WI38 (cell line): ENCODE data around the gene DUSP5.

ENCODE experiments used
- H3K4me3 ChIP-seq: 2 replicates; pipeline ENCODE4 v1.5.1; 2011; ENCODE audit warnings: low read depth, mild to moderate bottlenecking, control low read depth, low read length
- TF ChIP-seq, protein P1 (sequence below): IDR thresholded peaks from 2 replicates; pipeline ENCODE4 v1.5.1; 2012; ENCODE audit warnings: low read depth, mild to moderate bottlenecking, control low read depth, low read length

Gene DUSP5

DNA sequence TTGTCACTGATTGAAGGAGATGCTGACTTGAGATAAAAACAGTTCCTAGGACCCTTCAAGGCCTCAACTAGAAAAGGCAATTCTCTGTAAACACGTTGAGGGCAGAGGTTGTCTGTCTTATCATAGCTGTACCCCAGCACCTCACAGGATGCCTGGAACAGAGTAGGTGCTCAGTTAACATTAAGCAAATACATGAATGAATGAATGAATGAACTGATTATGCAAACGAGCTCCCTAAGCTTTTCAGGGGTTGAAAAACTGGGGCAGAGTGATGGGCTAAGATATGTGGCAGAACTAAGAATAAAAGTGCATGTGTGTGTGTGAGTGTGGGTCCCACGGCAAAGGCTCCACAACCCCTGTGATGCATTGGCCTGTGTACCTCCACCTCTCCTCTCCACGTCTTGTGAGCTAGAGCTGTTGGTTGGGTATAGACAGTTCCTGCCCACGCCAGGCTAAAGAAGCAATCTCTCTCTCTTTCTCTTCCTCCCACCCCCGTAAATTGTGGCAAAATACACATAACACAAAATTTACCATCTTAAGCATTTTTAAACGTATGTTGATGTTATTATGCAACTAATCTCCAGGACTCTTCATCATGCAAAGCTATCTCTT is 48.9 kb downstream of the DUSP5 start:
- no peak overlapping the region for H3K4me3 ChIP-seq
- TF ChIP-seq, protein P1, sequence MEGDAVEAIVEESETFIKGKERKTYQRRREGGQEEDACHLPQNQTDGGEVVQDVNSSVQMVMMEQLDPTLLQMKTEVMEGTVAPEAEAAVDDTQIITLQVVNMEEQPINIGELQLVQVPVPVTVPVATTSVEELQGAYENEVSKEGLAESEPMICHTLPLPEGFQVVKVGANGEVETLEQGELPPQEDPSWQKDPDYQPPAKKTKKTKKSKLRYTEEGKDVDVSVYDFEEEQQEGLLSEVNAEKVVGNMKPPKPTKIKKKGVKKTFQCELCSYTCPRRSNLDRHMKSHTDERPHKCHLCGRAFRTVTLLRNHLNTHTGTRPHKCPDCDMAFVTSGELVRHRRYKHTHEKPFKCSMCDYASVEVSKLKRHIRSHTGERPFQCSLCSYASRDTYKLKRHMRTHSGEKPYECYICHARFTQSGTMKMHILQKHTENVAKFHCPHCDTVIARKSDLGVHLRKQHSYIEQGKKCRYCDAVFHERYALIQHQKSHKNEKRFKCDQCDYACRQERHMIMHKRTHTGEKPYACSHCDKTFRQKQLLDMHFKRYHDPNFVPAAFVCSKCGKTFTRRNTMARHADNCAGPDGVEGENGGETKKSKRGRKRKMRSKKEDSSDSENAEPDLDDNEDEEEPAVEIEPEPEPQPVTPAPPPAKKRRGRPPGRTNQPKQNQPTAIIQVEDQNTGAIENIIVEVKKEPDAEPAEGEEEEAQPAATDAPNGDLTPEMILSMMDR = no peak

DNA sequence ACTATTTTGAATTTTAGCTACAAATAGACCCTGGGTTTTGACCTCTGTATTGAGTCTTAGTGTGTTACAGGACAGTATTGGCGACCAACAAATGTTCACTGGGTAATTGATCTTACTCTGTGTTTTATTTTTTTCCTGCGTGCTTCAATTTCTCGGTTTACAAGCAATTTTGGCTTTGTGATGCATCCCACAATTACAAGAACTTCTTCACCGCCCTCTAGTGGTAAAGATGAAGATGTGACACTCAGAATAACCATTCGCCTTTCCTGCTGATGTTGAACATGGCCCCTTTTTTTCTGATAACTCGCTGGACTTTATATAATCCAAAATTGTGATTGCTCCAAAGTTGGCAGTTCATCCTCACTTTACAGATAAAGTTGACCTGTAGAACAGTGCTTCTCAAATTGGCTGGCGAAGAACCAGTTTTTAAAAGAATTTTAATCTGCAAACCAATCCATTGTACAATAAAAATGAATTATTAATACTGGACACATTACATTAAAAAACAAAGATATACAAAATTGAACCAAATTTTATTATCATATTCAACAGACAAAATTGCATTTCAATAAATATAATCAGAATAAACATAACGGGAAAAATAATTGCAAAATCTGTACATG is 49.5 kb downstream of the DUSP5 start:
- TF ChIP-seq, protein P1 = peak; percentile 41; the same call in 1 of the 2 replicates
- H3K4me3 ChIP-seq = no peak overlapping the region

DNA sequence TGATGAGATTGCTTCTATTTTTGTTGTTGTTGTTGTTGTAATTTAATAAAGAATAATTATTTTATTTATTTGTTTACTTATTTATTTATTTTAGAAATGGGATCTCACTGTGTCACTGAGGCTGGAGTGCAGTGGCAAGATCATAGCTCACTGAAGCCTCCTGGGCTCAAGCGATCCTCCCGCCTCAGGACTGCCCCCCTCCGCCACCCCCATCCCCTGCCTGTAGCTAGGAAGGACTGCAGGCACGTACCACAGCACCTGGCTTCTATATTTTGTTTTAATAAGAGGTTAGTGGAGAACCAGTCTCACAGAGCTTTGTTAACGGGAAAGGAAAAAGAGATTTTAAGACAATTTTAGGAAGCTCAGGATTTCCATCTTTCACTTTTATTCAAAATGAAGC is 50.3 kb downstream of the DUSP5 start:
- no peak overlapping the region for H3K4me3 ChIP-seq

DNA sequence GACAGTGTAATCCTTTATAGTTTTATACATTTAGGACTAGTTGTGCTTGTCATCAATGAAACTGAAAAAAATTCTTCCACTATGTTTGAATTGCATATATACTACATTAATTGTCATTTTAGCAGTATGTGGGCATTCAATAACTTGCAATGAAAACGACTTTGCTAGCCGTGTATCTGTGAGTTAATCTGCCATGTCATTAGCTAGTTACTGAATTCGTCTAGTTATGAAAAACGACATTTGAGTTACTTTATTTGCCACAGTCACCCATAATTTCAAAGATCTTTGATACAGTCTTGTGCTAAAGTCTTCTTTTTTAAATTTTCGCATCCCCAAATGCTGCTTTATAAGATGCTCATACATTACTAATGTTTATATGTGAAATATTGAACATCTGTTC is 51.5 kb downstream of the DUSP5 start:
- TF ChIP-seq, protein P1 = no peak
- H3K4me3 ChIP-seq = no peak overlapping the region

More for the DNA sequence above, 50.3 kb downstream of the DUSP5 start:
- TF ChIP-seq, protein P1 = no peak

DNA sequence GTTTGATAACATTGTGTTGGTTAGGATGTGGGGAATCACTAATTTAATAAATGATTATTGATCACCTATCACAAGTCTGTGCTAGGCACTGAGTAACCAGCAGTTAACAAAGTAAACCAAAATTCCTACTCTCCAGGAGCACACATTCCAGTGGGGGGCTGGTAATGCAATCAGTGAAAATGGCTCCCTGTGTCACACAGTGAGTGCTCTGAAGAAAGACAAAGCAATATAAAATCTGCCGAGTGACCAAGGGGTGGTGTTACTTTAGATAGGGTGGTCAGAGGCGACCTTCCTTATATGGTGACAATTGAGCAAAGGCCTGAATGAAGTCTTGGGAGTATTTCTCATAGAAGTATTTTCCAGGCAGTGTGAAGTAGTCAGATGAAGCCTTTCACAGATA is 56.2 kb downstream of the DUSP5 start:
- H3K4me3 ChIP-seq = no peak overlapping the region
- TF ChIP-seq, protein P1 = no peak

DNA sequence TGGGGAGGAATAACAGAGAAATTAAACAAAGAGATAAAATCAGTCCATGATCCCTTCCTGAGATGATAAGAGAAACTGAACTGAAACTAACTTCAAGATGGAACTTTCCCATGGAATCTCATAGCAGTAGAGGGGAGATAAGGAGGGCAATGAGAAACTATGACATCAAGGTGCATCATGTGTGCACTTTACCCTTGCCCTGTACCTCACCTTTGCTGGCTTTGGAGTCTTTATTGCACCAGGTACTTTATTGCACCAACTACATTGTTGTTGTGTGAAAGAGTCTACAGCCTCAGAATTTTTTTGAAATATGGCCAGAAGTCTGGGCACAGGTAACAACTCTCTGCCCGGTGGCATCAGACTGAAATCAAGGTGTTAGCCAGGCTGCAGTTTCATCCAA is 58.6 kb downstream of the DUSP5 start:
- no peak overlapping the region for H3K4me3 ChIP-seq
- TF ChIP-seq, protein P1 = no peak

DNA sequence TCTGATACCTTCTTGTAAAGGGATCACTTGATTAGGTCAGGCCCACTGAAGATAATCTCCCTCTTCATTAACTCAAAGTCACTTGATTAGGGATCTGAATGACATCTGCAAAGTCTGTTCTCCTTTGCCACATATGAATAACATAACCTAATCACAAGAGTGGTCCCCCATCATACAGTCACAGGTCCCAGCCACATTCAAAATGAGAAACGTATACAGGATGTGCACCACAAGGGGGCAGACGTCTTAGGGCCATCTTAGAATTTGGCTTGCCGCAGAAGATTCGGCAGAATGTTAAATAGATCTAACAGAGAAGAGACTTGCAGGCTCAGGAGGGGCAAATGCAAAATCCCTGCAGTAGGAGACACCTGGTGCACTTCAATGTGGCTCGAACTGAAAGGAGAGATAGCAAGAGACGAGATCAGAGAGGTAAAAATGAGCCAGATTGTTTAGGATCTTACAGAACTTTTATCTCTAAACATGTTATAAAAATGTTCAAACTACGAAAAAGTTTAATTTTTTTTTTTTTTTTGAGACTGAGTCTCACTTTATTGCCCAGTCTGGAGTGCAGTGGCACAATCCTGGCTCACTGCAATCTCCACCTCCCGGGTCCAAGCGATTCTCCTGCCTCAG is 59.4 kb downstream of the DUSP5 start:
- H3K4me3 ChIP-seq = no peak overlapping the region
- TF ChIP-seq, protein P1 = no peak
